Germinal center (tissue), 1 donor: ENCODE measurements around the gene PHF5A.
"Not testable (repeated sequence)": the region's sequence is repeated elsewhere in the genome, so short reads cannot be mapped to it uniquely, and the experiment has no call there.

ENCODE experiments used
- DNase-seq: peaks from one replicate; pipeline ENCODE4 v3.0.0; 2012; ENCODE audit warnings: mixed read lengths, low spot score

PHF5A gene

GRCh38 chr22:41447435-41448188 is 20.9 kb downstream of the PHF5A start:
- peak; percentile 52 for DNase-seq

DNA sequence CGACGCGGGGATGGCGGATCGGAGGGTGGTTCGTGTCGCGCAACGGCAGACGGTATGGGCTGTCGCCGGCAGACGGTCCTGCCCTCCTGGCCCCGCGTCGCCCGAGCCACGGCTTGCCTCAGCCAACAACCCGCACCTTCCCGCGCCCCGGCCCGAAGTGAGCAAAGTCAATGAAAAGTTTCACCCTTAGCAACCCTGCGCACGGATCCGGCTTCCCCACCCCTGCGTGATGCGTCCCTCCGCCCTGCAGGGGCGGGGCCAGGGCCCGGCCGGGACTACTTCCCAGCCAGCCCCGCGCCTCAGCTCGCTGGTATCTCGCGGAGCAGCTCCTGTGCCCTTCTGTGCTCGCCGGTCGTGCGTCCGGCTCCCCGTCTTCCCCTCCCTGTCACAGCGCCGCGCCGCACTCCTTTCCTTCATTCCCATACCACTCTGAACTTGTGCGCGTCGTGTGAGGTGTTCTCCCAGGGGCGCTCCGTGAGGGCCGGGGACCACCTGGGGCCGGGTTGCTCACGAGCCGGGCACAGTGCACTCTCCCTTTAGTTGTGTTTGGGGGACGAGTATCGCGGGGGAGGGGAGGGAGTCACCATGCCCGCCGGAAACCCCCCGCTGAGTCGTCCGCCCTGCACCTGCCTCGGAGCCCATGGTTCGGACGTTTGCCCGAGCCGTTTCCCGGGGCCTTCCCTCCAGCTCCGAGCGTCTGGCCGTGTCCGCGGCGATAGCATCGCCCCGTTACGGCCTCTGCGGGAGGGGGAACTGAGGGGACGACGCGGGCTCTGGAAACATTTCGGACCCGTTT is 21.7 kb downstream of the PHF5A start, which contains the start of gene TOB2:
Gene TOB2 (minus strand): TSS at position 163 of the 796 bp plus-strand sequence. CDS start 9,456 bp downstream, outside the sequence.
- peak; percentile 86 for DNase-seq

- DNase-seq = no peak
Measured at GRCh38 chr22:41446057-41446501, 22.4 kb downstream of the PHF5A start.

DNA sequence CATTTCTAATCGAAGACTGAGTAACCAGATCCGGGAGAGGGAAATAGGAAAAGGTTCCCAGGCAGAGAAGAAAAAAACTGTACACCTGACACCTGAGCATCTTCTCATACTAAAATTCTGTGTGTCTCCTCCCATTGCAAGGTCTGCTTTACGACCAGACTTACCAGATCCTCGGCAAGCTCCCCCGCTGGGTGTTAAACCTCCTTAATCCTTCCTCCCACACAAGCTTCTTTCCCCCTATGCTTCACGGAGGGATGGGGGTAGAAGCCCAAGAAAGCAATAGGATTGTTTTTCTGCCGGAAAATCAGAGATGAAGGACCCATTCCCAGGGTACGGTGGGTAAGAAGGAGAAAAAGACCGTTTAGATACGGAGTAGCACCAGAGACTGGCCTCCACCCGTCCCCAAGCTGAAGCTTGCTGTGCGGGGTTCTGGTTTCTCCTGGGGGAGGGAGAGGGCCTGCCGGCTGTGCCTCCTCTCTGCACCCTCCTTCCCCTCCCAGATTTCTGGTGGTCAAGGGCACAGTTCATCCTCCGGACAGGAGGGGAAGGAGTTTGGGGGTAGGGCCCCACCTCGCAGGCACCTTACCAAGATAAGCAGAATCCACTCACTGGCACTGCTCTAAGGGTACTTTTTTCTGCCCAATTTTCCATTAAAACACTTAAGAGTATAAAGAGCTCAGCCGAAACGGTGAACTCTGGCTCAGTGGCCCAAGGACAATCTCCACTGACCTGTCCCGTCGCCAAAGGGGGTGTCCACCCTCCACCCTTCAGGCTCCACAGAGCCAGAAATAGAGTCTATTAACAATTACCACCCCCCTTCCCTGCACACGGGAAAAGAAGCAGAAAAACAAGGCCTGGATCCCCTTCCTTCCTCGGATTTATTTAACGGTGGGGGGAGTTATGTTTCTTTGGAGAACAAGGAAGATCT is 23.1 kb downstream of the PHF5A start:
- no peak for DNase-seq

GRCh38 chr22:41444360-41445128 is 23.9 kb downstream of the PHF5A start:
- DNase-seq = peak; percentile 66

DNA sequence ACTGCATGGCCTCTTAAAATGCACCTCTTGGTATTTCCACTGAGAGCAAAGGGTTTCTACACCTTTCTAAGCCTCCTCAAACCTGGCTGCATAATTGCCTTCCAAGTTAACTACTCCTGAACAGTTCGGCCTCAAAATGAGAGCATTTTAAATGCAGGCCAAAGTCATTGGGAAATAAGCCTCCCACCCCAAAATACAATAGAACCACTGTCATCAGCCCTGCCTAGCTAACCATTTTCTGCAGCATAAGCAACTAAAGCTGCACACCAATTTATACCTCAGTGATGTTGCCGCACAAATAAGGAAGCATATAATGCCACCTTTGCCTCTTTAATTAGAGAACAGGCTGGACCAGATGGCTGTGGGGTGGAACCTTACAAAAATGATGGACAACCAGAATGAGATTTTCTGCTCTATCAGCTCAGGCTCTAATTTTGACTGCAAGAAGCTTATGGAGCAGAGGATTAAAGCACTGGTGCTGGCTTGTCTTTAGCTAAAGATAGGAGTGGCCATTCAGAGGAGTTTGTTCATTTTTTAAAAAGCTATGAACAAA is 26.2 kb downstream of the PHF5A start:
- DNase-seq = no peak

DNA sequence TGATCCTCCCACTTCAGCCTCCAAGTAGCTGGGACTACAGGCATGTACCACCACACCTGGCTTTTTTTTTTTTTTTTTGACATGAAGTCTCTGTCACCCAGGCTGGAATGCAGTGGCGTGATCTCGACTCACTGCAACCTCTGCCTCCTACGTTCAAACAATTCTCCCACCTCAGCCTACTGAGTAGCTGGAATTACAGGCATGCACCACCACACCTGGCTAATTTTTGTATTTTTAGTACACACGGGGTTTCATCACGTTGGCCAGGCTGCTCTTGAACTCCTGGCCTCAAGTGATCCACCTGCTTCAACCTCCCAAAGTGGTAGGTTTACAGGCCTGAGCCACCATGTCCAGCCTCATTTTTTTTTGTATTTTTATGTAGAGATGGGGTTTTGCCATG is 28.0 kb downstream of the PHF5A start:
- not testable (repeated sequence) for DNase-seq

GRCh38 chr22:41437198-41437597 is 31.3 kb downstream of the PHF5A start:
- no peak for DNase-seq

DNA sequence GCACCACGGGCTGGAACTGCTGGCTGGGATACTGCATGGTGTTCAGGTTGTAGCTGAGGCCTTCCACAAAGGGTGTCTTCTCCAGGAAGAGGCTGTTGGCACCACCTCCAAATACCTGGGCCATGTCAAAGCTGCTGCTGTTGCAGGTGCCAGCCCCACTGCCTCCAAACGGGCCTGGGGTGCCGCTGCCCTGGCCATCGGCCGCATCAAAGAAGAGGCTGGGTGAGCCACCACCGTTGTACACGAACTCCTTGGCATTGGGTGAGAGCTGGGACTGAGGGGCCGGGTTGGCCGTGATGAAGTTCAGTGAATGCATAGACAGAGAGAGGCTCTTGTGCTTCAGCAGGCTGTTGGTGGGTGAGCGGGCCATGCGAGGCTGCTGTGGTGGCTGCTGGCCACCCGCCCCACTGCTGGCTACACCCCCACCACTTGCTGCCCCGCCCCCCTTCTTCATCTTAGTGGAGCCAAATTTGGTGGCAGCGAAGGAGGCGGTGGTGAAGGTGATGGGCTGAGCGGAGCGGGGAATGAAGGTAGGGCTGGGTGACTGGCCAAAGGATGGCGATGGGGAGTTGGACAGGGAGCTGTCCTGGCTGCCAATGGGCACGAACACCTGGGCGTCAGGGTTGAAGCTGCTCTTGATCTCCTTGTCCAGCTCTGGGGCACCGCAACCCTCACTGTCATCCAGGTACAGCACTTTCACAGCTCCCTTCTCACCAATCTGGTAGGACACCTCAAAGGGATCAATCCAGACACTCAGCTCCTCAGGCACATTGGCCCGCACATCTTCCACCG is 32.0 kb downstream of the PHF5A start:
- no peak for DNase-seq

GRCh38 chr22:41435560-41435959 is 32.9 kb downstream of the PHF5A start:
- DNase-seq = no peak

DNA sequence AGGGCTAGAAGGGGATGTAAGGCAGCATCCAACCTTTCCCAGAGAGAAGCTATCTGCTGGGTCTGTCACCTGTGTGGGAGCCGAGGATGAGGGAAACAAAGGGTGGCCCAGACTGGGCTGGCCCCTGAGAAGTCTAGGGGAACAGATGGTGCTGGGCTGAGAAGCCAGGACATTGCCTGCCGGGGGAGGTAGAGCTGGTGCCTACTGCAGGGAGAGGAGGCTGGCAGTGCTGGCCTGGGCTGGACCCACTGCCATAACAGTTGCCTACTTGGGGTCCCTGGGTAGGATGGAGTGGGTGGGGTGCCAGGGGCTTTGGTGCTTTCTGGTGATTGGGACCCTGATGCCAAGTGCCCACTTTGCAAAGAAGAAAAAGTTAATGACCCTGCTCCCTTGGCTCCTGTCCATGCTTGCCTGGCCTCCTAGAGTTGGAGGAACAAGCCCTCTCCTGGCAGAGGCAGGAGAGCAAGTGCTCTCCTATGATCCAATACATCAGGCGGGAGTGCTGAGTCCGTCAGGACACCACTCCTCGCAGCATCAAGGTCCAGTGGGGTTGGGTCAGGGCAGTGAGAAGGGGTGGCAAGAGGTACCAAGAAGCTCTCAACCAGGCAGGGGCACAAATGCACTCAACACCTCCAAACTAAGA is 34.0 kb downstream of the PHF5A start:
- not testable (repeated sequence) for DNase-seq

- not testable (repeated sequence) for DNase-seq
Measured at GRCh38 chr22:41433480-41433879, 35.0 kb downstream of the PHF5A start.

DNA sequence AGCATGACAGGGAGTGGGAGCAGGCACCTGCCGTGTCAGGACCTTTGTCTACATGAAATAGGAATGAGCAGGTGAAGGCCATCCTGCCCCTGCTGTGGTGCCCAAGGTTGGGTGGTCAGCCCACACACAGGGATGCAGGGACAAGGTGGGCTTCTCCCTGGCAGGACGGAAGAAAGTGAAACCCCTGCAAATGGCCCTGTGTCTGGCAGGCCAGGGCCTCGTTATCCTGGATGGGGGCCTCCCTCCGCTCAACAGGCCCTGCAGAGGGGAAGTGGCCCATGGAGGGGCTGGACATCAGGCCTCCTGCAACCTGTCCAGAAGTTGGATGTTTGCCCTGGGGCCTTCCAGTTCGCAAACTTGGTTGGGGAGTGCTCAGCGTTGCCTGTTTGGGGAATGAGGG is 36.8 kb downstream of the PHF5A start:
- DNase-seq = no peak

DNA sequence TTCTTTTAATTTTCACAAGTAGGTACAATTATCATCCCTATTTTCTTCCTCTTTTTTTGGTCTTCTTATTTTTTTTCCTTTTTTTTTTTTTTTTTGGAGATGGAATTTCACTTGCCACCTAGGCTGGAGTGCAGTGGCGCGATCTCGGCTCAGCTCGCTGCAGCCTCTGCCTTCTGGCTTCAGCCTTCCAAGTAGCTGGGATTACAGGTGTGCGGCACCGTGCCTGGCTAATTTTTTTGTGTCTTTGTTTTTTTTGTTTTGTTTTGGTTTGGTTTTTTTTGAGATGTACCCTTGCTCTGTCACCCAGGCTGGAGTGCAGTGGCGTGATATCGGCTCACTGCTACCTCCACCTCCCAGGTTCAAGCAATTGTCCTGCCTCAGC is 38.5 kb downstream of the PHF5A start:
- DNase-seq = no peak

- no peak for DNase-seq
Measured at GRCh38 chr22:41429232-41429950, 39.1 kb downstream of the PHF5A start.

DNA sequence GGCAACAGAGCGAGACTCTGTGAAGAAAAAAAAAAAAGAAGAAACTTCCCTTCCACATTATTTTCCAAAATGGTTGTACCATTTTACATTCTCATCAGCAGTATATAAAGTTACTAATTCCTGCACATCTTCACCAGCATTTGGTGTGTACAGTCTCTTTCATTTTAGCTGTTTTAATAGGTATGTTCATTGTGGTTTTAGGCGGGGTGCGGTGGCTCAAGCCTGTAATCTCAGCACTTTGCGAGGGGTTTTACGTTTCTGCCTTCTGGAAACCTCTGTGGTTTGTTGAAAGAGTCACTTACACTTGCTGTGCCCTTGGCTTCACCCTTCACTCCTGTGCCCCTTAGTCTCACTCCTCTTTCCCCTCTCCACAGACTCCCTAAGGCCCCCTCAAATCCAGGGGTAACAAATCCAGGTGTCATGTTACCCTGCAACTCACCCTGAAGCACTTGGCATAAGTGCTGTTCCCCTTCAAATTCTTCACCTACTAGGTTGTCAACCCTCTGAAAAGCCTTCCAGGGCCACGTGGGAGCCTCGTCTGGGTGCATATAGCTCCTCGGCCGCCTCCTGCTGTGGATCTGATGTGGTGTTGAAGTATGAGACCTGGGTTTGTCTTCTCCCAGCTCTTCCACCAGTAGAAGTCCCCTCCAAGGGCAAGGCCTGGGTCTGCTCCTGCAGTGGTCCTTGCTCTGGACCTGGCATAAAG is 42.7 kb downstream of the PHF5A start:
- no peak for DNase-seq

- no peak for DNase-seq
Measured at GRCh38 chr22:41418717-41419116, 49.8 kb downstream of the PHF5A start.
